BJ (cell line): Measurements from ENCODE around the gene DCLK2. TPM values are rescaled to one million over a fixed set of nuclear protein-coding genes. Genes with fewer than 3 reads are reported as not detected.

Experiments used
- CTCF ChIA-PET: fragments of 350-600 bp; formaldehyde crosslinking; extraction: SDS; loops from one replicate; lab custom pipeline; 2021; ENCODE audit warnings: antibody characterized with exemption, inconsistent platforms; lab: Yijun Ruan, JAX
- POLR2A ChIA-PET: fragments of 300-600 bp; sonication (Branson Sonifier 250); formaldehyde crosslinking; extraction: SDS; loops from one replicate; lab custom pipeline; 2021; ENCODE audit warnings: antibody characterized with exemption; lab: Charles Lee
- DNase-seq: peaks from one replicate; pipeline ENCODE4 v3.0.0-alpha.2; 2011; ENCODE audit warnings: low read depth
- H3K27me3 ChIP-seq: 2 replicates; pipeline ENCODE4 v1.6.0; 2011; ENCODE audit warnings: low read length; ENCODE audit not compliant: control insufficient read depth, insufficient read depth
- H3K36me3 ChIP-seq: 2 replicates; pipeline ENCODE4 v1.5.1; 2011; ENCODE audit warnings: low read length; ENCODE audit not compliant: control insufficient read depth, insufficient read depth
- H3K4me3 ChIP-seq: 2 replicates; pipeline ENCODE4 v1.5.1; 2011; ENCODE audit warnings: low read depth, mild to moderate bottlenecking, control low read depth, low read length
- polyA plus RNA-seq: library from polyadenylated mRNA; depleted of rRNA; stranded (reverse); fragments of >200 nt; gene quantifications from 2 replicates; pipeline ENCODE4 v1.2.3, GENCODE V29; 2011
- TF ChIP-seq, protein P1 (sequence below): IDR thresholded peaks from 2 replicates; pipeline ENCODE4 v1.5.1; 2011; ENCODE audit warnings: low read depth, mild to moderate bottlenecking, control low read depth, inconsistent platforms, low read length, moderate library complexity; ENCODE audit not compliant: insufficient read depth

Gene DCLK2
- polyA plus RNA-seq, 1 experiment: 38.8 TPM

DNA sequence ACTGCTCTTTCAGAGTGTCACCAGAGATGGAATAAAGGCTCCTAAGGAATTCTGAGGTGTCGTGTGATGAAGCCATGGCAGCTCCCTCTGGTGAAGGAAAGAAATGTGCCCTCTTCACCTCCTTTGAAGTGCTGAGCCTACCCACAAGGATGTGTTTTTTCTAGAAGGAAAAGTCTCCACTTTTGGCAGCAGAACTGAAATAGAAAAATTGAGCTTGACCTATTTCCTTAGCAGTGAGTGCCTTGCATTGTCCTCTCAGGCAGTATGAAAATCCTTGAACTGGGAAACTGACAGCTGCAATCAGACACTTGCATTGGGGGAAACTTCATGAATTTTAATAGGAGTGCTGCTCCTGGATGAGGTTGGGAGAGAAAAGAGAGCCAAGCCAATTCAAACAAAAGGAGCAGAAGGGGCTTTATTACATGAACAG, 95.2 kb downstream of the DCLK2 start:
- Histone ChIP-seq H3K27me3 (no peaks in the 10 kb centered on the region), H3K4me3 (no peak overlapping the region), H3K36me3 (no peaks in the 10 kb centered on the region; the same call in 1 of the 2 replicates)
- no peak for DNase-seq
- ChIA-PET POLR2A (no interaction called here), CTCF (interaction anchor here (1.0 kb wide), 1 partner anchor 33 kb away, joined by 3 read pairs; no protein-coding TSS in a partner anchor)
- TF ChIP-seq, protein P1, sequence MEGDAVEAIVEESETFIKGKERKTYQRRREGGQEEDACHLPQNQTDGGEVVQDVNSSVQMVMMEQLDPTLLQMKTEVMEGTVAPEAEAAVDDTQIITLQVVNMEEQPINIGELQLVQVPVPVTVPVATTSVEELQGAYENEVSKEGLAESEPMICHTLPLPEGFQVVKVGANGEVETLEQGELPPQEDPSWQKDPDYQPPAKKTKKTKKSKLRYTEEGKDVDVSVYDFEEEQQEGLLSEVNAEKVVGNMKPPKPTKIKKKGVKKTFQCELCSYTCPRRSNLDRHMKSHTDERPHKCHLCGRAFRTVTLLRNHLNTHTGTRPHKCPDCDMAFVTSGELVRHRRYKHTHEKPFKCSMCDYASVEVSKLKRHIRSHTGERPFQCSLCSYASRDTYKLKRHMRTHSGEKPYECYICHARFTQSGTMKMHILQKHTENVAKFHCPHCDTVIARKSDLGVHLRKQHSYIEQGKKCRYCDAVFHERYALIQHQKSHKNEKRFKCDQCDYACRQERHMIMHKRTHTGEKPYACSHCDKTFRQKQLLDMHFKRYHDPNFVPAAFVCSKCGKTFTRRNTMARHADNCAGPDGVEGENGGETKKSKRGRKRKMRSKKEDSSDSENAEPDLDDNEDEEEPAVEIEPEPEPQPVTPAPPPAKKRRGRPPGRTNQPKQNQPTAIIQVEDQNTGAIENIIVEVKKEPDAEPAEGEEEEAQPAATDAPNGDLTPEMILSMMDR: no peak

DNA sequence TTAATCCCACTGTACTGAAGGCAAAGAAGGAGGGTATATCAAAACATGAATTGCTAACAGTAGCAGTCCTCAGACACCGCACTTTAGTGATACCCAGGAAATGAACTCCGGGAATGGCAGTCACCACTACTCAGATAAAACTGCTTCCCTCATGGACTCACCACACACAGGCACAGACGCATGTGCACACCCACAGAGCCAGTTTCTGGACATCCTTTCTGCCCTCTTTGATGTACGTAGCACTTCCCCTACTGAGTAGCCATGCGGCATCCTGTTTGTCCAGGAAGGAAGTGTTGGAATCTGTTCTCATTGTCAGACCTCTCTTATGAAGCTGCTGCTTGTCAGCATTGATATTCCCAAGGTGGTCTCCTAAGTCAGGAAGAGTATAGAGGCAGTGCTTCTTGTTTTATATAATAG, 95.7 kb downstream of the DCLK2 start:
- no peak overlapping the region for H3K4me3 ChIP-seq
- ChIA-PET CTCF (interaction anchor here (1.0 kb wide), 1 partner anchor 33 kb away, joined by 3 read pairs; no protein-coding TSS in a partner anchor), POLR2A (no interaction called here)
- H3K27me3 ChIP-seq: no peaks in the 10 kb centered on the region
- DNase-seq: no peak
- no peaks in the 10 kb centered on the region; the same call in 1 of the 2 replicates for H3K36me3 ChIP-seq
- TF ChIP-seq, protein P1: no peak

DNA sequence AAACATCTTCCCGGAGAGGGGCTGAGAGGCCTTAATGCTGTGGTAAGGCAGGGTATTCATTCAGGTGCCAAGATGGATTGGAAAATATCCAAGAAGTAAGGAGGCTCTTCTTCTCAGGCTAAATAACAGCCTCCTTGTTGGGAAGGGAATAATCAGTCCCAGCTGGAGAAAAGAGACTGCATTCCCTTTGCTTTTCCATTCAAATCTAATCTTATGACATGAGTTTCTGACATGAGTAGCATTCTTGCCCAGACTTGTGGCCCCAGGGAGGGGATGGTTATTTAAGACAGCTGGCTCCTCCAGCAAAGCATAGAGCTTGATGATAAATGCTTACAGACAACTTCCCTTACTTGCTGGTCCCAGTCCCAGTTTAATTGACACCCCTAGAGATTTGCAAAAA, 98.3 kb downstream of the DCLK2 start:
- TF ChIP-seq, protein P1: no peak
- CTCF ChIA-PET: no interaction called here
- Histone ChIP-seq H3K27me3 (no peaks in the 10 kb centered on the region), H3K4me3 (no peak overlapping the region), H3K36me3 (no peaks in the 10 kb centered on the region; the same call in 1 of the 2 replicates)
- POLR2A ChIA-PET: no interaction called here
- peak; percentile 80 for DNase-seq

DNA sequence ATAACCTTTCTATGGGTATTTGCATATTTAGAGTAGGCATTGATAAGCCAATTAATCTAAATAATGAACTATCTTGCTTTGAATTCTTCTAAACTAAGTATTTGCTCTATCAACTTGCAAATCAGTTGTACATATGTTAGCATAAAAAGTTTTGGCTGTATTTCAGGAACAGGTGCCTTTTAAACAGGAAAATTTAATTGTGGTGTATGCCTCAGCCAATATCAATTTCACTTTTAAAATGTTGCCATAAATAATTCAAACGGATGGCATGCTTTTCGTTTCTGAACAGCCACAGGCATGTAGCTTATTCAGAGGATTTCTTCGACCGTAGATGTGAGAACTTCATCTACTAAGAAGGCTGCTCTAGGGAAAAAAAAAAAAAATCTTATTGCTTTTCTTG, 99.9 kb downstream of the DCLK2 start:
- POLR2A ChIA-PET: interaction anchor here (0.6 kb wide), 1 partner anchor 100 kb away, joined by 13 read pairs; no protein-coding TSS in a partner anchor
- DNase-seq: no peak
- Histone ChIP-seq H3K4me3 (no peak overlapping the region), H3K36me3 (no peaks in the 10 kb centered on the region; the same call in 1 of the 2 replicates), H3K27me3 (no peaks in the 10 kb centered on the region)
- TF ChIP-seq, protein P1: no peak
- CTCF ChIA-PET: no interaction called here

DNA sequence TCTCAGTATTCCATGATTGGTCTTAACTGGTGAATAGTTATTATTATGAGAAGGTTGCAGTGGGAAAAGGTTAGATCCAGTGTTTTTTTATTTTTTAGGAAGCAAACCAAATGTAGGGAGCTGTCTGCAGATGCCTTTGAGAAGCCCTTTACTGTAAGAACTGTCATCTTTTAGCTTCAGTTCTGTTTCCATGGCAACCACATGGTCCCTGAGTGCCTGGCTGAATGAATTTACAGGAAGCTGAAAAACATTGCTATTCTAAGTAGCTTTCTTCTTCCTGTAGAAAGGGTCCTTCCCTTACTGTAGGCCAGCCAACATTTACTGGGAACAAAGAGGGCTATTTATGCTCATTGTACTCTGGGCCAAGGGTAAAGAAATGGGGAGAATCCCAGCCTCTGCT, 103.3 kb downstream of the DCLK2 start:
- no peaks in the 10 kb centered on the region for H3K36me3 ChIP-seq

More for the DNA sequence above, 103.3 kb downstream of the DCLK2 start:
- DNase-seq: no peak
- no peaks in the 10 kb centered on the region for H3K27me3 ChIP-seq
- ChIA-PET POLR2A (no interaction called here), CTCF (interaction anchor here (0.7 to 1.3 kb wide), 2 partner anchors 9 to 171 kb away, joined by 3 read pairs; no protein-coding TSS in a partner anchor)
- TF ChIP-seq, protein P1: no peak
- no peak overlapping the region for H3K4me3 ChIP-seq
